Prostate gland (tissue), 2 donors: ENCODE data around the gene RNF121.

Experiments
- CTCF ChIP-seq, 4 experiments: fragments of 200-600 bp in 2 of 4; fragments of 450-650 bp in 2 of 4; sonication (generic) in 2 of 4; IDR thresholded peaks; 1 replicate in 3 of 4; 2 replicates in 1 of 4; pipeline ENCODE4 v1.5.1; 2016 to 2019; ENCODE audit warnings: antibody characterized with exemption in 4 of 4, mild to moderate bottlenecking in 2 of 4, moderate library complexity in 2 of 4
- POLR2AphosphoS5 ChIP-seq: sonication (generic); formaldehyde crosslinking; IDR thresholded peaks from one replicate; pipeline ENCODE4 v1.6.1; 2017; ENCODE audit warnings: antibody characterized with exemption

- TF ChIP-seq CTCF (IDR thresholded peaks at IDR 0.05) (no peak), POLR2AphosphoS5 (no peak)
These were observed 17.3 kb downstream of the RNF121 start for GRCh38 chr11:71946144-71946571.
